ENCODE data around the gene SUGCT. TPM values are rescaled to one million over a fixed set of nuclear protein-coding genes. Genes with fewer than 3 reads are reported as not detected.

The SUGCT gene
- polyA plus RNA-seq, 1 of the 3 experiments (the other 2 are of a cell fraction), result 53.7 TPM

- TF ChIP-seq FOXJ3 (CRISPR knock-in tag; IDR thresholded peaks at IDR 0.05) (no peak), CHD2 (IDR thresholded peaks at IDR 0.05; ENCODE audit: low read length, partially characterized antibody) (no peak), CTCF (IDR thresholded peaks at IDR 0.05) (no peak), USF1 (IDR thresholded peaks at IDR 0.05; ENCODE audit: borderline replicate concordance, low read depth) (no peak), FOXM1 (IDR thresholded peaks at IDR 0.05; ENCODE audit: low read depth) (peak; percentile 97), JUND (IDR thresholded peaks at IDR 0.05) (peak; percentile 96), EZH2phosphoT487 (IDR thresholded peaks at IDR 0.05; ENCODE audit: borderline replicate concordance, low read depth) (no peak)
Measured at GRCh38 chr7:40219917-40220316, 85.1 kb downstream of the SUGCT start (continued).

- H3K4me2 ChIP-seq, result peak overlapping the region; percentile 60
- peaks cover 55% of the 10 kb centered on the region for H3F3A ChIP-seq (replicated peaks; ENCODE audit: insufficient read depth)
- no peaks in the 10 kb centered on the region for H3K9me2 ChIP-seq
- DNase-seq, result no peak
- H3K79me2 ChIP-seq (ENCODE audit: insufficient read depth), result no peaks in the 10 kb centered on the region
- ChIA-PET CTCF (interaction anchor here (1.6 to 1.7 kb wide), 2 partner anchors 12 to 324 kb away, joined by 4 to 6 read pairs; no protein-coding TSS in a partner anchor), POLR2A (interaction anchor here (0.6 kb wide), 1 partner anchor 1386 kb away, joined by 3 read pairs; no protein-coding TSS in a partner anchor)
- peaks cover 0 to 42% of the 10 kb centered on the region in 2 experiments for H3K4me1 ChIP-seq (ENCODE audit: control insufficient read depth in 1 of 2, insufficient read depth in 2 of 2, low read depth in 1 of 2, low read length in 1 of 2)
- H3K9ac ChIP-seq, result peak overlapping the region; percentile 62; the same call in 1 of the 2 replicates
- no peaks in the 10 kb centered on the region for H3K9me3 ChIP-seq
- H3K36me3 ChIP-seq (replicated peaks in 1 of 2; ENCODE audit: control insufficient read depth in 1 of 2, insufficient read depth in 2 of 2, low read length in 1 of 2), result no peaks in the 10 kb centered on the region
- no peaks in the 10 kb centered on the region for H3K27me3 ChIP-seq (ENCODE audit: insufficient read depth)
- H2AFZ ChIP-seq (ENCODE audit: low read depth), result no peak overlapping the region
- TF ChIP-seq JUND (IDR thresholded peaks at IDR 0.05) (0 out of 2 replicates have a peak, but pooled peaks have one; percentile 17), MEF2A (IDR thresholded peaks at IDR 0.05; ENCODE audit: borderline replicate concordance, low read depth) (peak; percentile 66), EP300 (IDR thresholded peaks at IDR 0.05; ENCODE audit: borderline replicate concordance in 1 of 2, low read depth in 1 of 2, low read length in 1 of 2) (peak in 1 of 2 experiments; percentile 73; a peak in 1 of 4 replicates), FOXJ3 (CRISPR knock-in tag; IDR thresholded peaks at IDR 0.05) (no peak), GABPA (IDR thresholded peaks at IDR 0.05; ENCODE audit: low read depth) (0 out of 2 replicates have a peak, but pooled peaks have one; percentile 4), TCF12 (IDR thresholded peaks at IDR 0.05) (no peak), NFIC (IDR thresholded peaks at IDR 0.05; ENCODE audit: borderline replicate concordance) (no peak), POLR2AphosphoS5 (IDR thresholded peaks at IDR 0.05; ENCODE audit: low read depth, low read length) (no peak)
- H3K27ac ChIP-seq (ENCODE audit: low read depth in 2 of 2, low read length in 1 of 2), result peak overlapping the region; percentile 87 to 99; a peak in 3 of 4 replicates
- H3K4me3 ChIP-seq (ENCODE audit: low read depth in 2 of 2, low read length in 1 of 2), result no peak overlapping the region
- H4K20me1 ChIP-seq (ENCODE audit: insufficient read depth), result no peaks in the 10 kb centered on the region
Measured at GRCh38 chr7:40220421-40220911, 85.7 kb downstream of the SUGCT start.

- Histone ChIP-seq H3K4me1 (ENCODE audit: control insufficient read depth in 1 of 2, insufficient read depth in 2 of 2, low read depth in 1 of 2, low read length in 1 of 2) (peaks cover 0 to 42% of the 10 kb centered on the region in 2 experiments), H3K9ac (peak overlapping the region; percentile 42), H3K36me3 (replicated peaks in 1 of 2; ENCODE audit: control insufficient read depth in 1 of 2, insufficient read depth in 2 of 2, low read length in 1 of 2) (no peaks in the 10 kb centered on the region), H3K4me3 (ENCODE audit: low read depth in 2 of 2, low read length in 1 of 2) (no peak overlapping the region), H3K9me3 (no peaks in the 10 kb centered on the region), H3K79me2 (ENCODE audit: insufficient read depth) (no peaks in the 10 kb centered on the region), H4K20me1 (ENCODE audit: insufficient read depth) (no peaks in the 10 kb centered on the region), H3K27me3 (ENCODE audit: insufficient read depth) (no peaks in the 10 kb centered on the region), H3K27ac (ENCODE audit: low read depth in 2 of 2, low read length in 1 of 2) (peak overlapping the region; percentile 87 to 99), H3F3A (replicated peaks; ENCODE audit: insufficient read depth) (peaks cover 55% of the 10 kb centered on the region), H3K4me2 (peak overlapping the region; percentile 27), H2AFZ (ENCODE audit: low read depth) (no peak overlapping the region), H3K9me2 (no peaks in the 10 kb centered on the region)
- WGBS (ENCODE audit: low lambda C conversion rate), result 17% methylated on average over 2 of the region's 2 CpGs
- no peak for DNase-seq
- ChIA-PET CTCF (interaction anchor here (4.3 kb wide), 1 partner anchor 11 kb away, joined by 37 read pairs; no protein-coding TSS in a partner anchor), POLR2A (no interaction called here)
- TF ChIP-seq ELF1 (IDR thresholded peaks at IDR 0.05) (peak; percentile 48), MEF2A (IDR thresholded peaks at IDR 0.05; ENCODE audit: borderline replicate concordance, low read depth) (peak; percentile 67; the same call in 1 of the 2 replicates), IRF3 (IDR thresholded peaks at IDR 0.05; ENCODE audit: low read depth, low read length) (no peak), RCOR1 (IDR thresholded peaks at IDR 0.05; ENCODE audit: low read length) (no peak), MXI1 (IDR thresholded peaks at IDR 0.05; ENCODE audit: low read depth, low read length) (no peak), EZH2phosphoT487 (IDR thresholded peaks at IDR 0.05; ENCODE audit: borderline replicate concordance, low read depth) (no peak), JUND (IDR thresholded peaks at IDR 0.05) (peak; percentile 98), GATA2 (CRISPR knock-in tag; IDR thresholded peaks at IDR 0.05) (no peak), RAD21 (IDR thresholded peaks at IDR 0.05; ENCODE audit: low read length) (no peak), RXRA (IDR thresholded peaks at IDR 0.05; ENCODE audit: borderline replicate concordance, low read depth) (peak; percentile 88), TEAD4 (IDR thresholded peaks at IDR 0.05; ENCODE audit: borderline replicate concordance, insufficient read depth) (peak; percentile 98), TCF12 (IDR thresholded peaks at IDR 0.05) (peak; percentile 94), FOXJ3 (CRISPR knock-in tag; IDR thresholded peaks at IDR 0.05) (no peak)
Measured at GRCh38 chr7:40221836-40222235, 87.0 kb downstream of the SUGCT start.

All from SK-N-SH (cell line).